Central memory CD4-positive, alpha-beta T cell (primary cell): ENCODE measurements around the gene YDJC.
"Not testable (repeated sequence)": the region's sequence is repeated elsewhere in the genome, so short reads cannot be mapped to it uniquely, and the experiment has no call there.

ENCODE experiments used
- DNase-seq: peaks from one replicate; pipeline ENCODE4 v3.0.0; 2022
- total RNA-seq, 3 experiments: gene quantifications; one replicate each; lab custom pipeline; 2026; lab: John Stamatoyannopoulos, UW

The YDJC gene, protein sequence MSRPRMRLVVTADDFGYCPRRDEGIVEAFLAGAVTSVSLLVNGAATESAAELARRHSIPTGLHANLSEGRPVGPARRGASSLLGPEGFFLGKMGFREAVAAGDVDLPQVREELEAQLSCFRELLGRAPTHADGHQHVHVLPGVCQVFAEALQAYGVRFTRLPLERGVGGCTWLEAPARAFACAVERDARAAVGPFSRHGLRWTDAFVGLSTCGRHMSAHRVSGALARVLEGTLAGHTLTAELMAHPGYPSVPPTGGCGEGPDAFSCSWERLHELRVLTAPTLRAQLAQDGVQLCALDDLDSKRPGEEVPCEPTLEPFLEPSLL
- total RNA-seq, result 28.0 to 50.4 (median 33.6) reads per million in 3 experiments

DNA sequence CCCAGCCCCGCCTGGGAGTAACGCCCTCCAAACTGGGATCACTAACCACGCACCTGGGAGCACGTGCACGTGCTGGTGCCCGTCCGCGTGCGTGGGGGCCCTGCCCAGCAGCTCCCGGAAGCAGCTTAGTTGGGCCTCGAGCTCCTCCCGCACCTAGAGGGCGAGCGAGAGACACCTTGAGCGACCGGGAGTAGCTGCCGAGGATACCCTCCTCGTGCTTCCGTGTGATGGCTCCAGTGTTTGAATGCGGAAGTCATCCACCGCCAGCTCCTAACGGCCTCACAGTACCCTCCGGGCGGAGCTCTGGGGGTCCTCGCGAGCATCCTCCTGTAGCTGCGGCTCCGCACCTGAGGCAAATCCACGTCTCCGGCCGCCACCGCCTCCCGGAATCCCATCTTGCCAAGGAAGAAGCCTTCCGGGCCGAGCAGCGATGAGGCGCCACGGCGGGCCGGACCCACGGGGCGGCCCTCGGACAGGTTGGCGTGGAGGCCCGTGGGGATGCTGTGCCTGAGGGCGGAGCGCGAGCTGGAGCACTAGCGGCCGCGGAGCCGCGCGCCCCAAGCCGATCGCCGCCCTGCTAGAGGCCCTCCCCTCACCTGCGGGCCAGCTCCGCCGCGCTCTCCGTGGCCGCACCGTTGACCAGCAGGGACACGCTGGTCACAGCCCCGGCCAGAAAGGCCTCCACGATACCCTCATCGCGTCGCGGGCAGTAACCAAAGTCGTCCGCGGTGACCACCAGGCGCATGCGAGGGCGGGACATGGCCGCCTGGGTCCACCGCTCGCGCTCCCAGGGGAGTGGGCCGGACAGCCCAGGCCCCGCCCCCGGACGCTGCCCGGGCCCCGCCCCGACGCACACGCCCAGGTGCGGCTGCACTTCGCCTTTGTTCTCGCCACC lies at the start of gene YDJC:
Gene YDJC (minus strand): TSS at position 768 of the 895 bp plus-strand sequence. CDS start 8 bp downstream, at position 760.
- DNase-seq, result peak; percentile 93

- no peak for DNase-seq
Observed at GRCh38 chr22:21679383-21679782, 49.6 kb upstream of the YDJC start.

DNA sequence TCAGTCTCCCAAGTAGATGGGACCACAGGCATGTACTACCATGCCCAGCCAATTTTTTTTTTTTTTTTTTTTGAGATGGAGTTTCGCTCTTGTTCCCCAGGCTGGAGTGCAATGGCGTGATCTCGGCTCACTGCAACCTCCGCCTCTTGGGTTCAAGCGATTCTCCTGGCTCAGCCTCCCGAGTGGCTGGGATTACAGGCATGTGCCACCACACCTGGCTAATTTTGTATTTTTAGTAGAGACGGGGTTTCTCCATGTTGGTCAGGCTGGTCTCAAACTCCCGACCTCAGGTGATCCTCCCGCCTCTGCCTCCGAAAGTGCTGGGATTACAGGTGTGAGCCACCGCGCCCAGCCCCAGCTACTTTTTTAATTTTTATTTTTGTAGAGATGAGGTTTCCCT lies 49.0 kb upstream of the YDJC start:
- not testable (repeated sequence) for DNase-seq

DNA sequence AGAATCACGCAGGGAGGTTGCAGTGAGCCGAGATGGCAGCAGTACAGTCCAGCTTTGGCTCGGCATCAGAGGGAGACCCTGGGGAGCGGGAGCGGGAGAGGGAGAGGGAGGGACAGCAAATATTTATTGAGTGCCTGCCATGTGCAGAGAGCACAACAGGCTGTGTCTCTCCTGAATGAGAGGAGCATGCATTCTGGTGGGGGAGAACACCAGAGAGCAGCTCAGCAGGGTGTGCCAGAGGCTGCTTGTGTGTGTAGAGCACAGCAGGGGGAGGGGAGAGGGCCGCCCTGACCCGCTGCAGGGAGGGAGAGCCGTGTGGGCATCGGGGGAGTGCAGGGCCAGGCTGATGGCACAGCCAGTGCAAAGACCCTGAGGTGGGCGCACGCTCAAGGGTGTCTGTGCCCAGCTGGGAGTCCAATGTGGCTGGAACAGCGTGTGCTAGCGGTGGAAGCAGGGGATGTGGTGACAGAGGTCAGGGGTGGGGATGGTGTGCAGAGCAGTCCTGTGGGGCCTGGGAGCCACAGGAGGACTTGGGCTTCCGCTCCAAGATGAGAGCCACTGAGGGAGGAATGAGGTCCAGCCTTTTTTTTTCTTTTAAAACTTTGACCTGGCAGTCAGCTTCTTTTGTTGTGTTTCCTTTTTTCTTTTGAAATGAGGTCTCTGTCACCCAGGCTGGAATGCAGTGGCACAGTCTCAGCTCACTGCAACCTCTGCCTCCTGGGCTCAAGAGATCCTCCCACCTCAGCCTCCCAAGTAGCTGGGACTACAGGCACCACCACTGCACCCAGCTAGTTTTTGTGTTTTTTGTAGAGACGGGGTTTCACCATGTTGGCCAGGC lies 48.0 kb upstream of the YDJC start:
- DNase-seq, result no peak

- DNase-seq, result no peak
Observed at GRCh38 chr22:21674638-21675245, 44.9 kb upstream of the YDJC start.

DNA sequence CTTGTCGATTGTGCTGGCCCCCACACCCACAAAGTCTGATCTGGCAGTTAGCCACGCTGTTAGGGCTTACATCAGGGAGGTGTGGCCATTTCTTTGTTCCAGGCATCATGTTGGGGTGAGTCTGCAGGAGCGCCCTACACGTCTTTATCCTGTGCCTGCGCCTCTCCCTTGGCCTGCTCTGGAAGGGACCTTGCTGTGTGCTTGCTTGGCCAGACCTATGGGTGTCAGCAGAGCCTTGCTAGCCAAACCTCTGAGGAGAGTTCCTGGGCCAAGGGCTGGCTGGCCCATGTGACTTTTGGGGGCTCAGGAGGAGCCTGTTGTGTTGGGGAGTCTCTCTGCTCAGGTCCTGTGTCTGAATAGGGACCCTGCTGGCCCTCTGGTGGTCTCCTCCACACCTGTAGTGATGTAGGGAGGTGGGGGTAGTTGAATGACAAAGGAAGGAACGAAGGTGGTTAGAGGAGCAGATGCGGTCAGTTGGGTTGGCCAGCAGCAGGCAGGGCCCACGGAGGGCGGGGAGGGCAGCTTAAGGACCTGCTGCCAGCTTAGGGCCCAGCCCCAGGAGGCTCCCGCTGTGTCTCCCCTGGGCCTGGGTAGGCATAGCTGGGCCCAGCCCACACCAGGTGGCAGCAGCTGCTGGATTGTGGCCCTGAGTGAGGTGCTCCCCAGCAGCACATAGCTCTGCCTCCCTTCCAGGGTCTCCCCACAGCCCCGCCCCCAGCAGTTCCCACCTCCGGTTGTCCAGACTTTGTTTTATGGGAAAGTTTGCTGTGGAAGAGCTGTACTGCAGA lies 43.9 kb upstream of the YDJC start:
- no peak for DNase-seq

- no peak for DNase-seq
Observed at GRCh38 chr22:21672107-21672629, 42.3 kb upstream of the YDJC start.

DNA sequence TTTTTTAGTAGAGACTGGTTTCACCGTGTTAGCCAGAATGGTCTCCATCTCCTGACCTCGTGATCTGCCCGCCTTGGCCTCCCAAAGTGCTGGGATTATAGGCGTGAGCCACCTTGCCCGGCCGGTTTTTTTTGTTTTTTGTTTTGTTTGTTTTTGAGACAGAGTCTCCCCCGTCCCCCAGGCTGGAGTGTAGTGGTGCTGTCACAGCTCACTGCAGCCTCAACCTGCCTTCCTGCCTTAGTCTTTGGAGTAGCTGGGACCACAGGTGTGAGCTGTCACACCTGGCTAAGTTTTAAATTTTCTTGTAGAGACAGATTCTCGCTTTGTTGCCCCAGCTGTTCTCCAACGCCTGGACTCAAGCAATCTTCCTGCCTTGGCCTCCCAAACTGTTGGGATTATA lies 39.2 kb upstream of the YDJC start:
- DNase-seq, result no peak

GRCh38 chr22:21666786-21667185 lies 37.0 kb upstream of the YDJC start:
- DNase-seq, result no peak

GRCh38 chr22:21665047-21665851 lies 35.4 kb upstream of the YDJC start:
- no peak for DNase-seq

DNA sequence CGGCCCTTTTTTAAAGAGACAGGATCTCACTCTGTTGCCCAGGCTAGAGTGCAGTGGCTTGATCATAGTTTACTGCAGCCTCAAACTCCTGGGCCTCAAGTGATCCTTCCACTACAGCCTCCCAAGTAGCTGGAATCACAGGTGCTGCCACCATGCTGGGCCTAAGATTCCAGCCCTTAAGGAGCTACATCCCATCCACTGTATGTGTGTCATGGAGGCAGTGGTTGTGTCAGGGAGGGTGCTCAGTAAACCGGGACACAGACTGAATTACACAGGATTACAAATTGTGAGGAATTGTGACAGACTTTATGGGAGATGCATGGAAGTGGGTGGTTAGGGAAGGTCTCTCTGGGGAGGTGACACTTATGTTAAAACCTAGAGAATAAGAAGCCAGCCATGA lies 33.9 kb upstream of the YDJC start:
- no peak for DNase-seq

DNA sequence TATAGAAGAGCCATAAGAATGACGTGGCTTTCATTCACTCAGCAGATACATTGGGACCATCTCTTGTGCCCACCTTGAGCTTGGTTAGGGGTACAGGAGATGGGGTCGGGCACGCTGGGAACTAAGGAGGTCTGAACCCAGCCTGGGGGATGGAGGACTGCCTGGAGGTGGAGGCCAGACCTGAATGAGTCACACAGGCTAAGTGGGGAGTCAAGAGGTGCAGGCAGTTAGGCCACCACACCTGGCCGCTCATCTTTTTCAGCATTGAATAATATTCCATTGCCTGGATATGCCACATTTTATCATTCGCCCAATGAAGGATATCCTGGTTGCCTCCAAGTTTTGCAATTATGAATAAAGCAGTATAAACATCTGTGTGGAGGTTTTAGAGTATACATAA lies 32.2 kb upstream of the YDJC start:
- no peak for DNase-seq

- no peak for DNase-seq
Observed at GRCh38 chr22:21660904-21661303, 31.1 kb upstream of the YDJC start.

GRCh38 chr22:21659864-21660525 lies 30.2 kb upstream of the YDJC start:
- DNase-seq, result no peak

- DNase-seq, result peak; percentile 68
Observed at GRCh38 chr22:21657360-21658032, 27.7 kb upstream of the YDJC start.

- no peak for DNase-seq
Observed at GRCh38 chr22:21657020-21657359, 27.2 kb upstream of the YDJC start.

GRCh38 chr22:21652547-21653545 lies 23.0 kb upstream of the YDJC start:
- no peak for DNase-seq

DNA sequence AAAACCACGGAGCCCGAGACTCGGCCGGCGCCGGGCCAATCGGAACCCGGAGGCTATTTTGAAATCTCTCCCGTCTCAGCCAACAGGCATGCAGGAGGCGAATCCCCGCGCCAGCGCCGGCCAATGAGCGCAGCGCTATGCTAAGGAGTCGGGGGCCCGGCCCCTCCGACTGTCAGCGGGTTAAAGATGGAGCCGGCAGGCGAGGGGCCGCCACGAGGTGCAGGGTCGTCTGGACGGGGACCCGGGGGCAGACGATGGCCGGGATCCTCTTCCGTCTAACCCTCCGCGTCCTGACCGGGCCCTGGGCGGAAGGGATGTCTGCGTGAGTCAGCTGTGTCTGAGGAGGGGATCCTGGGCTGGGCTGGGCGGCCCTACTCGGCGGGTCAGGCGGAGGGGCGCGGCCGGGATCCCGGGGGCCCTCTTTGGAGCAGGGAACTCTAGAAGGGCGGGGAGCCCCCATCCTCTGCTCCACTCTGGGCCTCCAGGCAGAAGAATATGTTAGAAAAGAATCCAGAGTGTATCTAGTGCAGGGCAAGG lies 22.3 kb upstream of the YDJC start:
- DNase-seq, result peak; percentile 72
